ENCODE results near the gene ANKRD13A.

DNA sequence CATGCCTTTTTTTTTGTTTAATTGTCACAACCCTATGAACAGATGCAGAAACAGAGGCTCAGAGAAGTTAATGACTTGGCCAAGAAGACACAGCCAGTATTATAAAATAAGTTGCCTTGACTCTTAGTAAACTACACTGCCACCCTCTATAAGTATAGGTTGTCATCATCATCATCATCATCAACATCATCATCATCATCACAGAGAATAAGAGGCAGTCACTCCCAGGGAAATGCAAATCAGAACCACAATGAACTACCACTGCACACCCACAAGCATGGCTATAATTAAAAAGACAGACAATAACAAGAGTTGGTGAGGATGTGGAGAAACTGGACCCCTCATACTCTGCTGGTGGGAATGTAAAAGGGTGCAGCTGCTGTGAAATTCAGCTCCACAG, 72.3 kb downstream of the ANKRD13A start:
- TF ChIP-seq, protein P1, sequence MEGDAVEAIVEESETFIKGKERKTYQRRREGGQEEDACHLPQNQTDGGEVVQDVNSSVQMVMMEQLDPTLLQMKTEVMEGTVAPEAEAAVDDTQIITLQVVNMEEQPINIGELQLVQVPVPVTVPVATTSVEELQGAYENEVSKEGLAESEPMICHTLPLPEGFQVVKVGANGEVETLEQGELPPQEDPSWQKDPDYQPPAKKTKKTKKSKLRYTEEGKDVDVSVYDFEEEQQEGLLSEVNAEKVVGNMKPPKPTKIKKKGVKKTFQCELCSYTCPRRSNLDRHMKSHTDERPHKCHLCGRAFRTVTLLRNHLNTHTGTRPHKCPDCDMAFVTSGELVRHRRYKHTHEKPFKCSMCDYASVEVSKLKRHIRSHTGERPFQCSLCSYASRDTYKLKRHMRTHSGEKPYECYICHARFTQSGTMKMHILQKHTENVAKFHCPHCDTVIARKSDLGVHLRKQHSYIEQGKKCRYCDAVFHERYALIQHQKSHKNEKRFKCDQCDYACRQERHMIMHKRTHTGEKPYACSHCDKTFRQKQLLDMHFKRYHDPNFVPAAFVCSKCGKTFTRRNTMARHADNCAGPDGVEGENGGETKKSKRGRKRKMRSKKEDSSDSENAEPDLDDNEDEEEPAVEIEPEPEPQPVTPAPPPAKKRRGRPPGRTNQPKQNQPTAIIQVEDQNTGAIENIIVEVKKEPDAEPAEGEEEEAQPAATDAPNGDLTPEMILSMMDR (IDR thresholded peaks at IDR 0.05): no peak
- no peak for TF ChIP-seq EZH2phosphoT487 (IDR thresholded peaks at IDR 0.05)
